Measurements from ENCODE around the gene MAGOHB.

MAGOHB gene

GRCh38 chr12:10610188-10610587 lies 3.2 kb downstream of the MAGOHB start:
- H3K36me3 ChIP-seq (replicated peaks) = peaks cover 14% of the 10 kb centered on the region
- no peak for DNase-seq
- no peak overlapping the region for H3K27ac ChIP-seq
- no peak overlapping the region for H3K4me3 ChIP-seq (ENCODE audit: low read depth, low read length)
- H3K27me3 ChIP-seq (replicated peaks) = no peaks in the 10 kb centered on the region
- TF ChIP-seq CTCF (IDR thresholded peaks at IDR 0.05; ENCODE audit: low read depth, low read length, missing control alignments) = no peak
- in situ Hi-C loops (cut with HindIII; ENCODE audit: low pct_ligation_motif_present, low sequenced_read_pairs) = no loop called here

- Histone ChIP-seq H3K4me3 (ENCODE audit: low read depth, low read length) (no peak overlapping the region), H3K27ac (no peak overlapping the region), H3K36me3 (replicated peaks) (peaks cover 14% of the 10 kb centered on the region), H3K27me3 (replicated peaks) (no peaks in the 10 kb centered on the region)
- in situ Hi-C loops (cut with HindIII; ENCODE audit: low pct_ligation_motif_present, low sequenced_read_pairs) = no loop called here
- no peak for DNase-seq
- TF ChIP-seq CTCF (IDR thresholded peaks at IDR 0.05; ENCODE audit: low read depth, low read length, missing control alignments) = peak; percentile 69
Observed at GRCh38 chr12:10607885-10608458, 5.4 kb downstream of the MAGOHB start.

- no peak for TF ChIP-seq CTCF (IDR thresholded peaks at IDR 0.05; ENCODE audit: low read depth, low read length, missing control alignments)
- Histone ChIP-seq H3K4me3 (ENCODE audit: low read depth, low read length) (no peak overlapping the region), H3K27ac (no peak overlapping the region), H3K27me3 (replicated peaks) (no peaks in the 10 kb centered on the region), H3K36me3 (replicated peaks) (peaks cover 4% of the 10 kb centered on the region)
- no peak for DNase-seq
- in situ Hi-C loops (cut with HindIII; ENCODE audit: low pct_ligation_motif_present, low sequenced_read_pairs) = no loop called here
Observed at GRCh38 chr12:10601860-10602259, 11.5 kb downstream of the MAGOHB start.

GRCh38 chr12:10600988-10601387 lies 12.4 kb downstream of the MAGOHB start:
- no peaks in the 10 kb centered on the region for H3K27me3 ChIP-seq (replicated peaks)
- in situ Hi-C loops (cut with HindIII; ENCODE audit: low pct_ligation_motif_present, low sequenced_read_pairs) = no loop called here
- H3K27ac ChIP-seq = no peak overlapping the region
- no peak for TF ChIP-seq CTCF (IDR thresholded peaks at IDR 0.05; ENCODE audit: low read depth, low read length, missing control alignments)
- H3K4me3 ChIP-seq (ENCODE audit: low read depth, low read length) = no peak overlapping the region
- DNase-seq = no peak
- peaks cover 4% of the 10 kb centered on the region for H3K36me3 ChIP-seq (replicated peaks)

GRCh38 chr12:10595881-10596280 lies 17.5 kb downstream of the MAGOHB start:
- H3K27me3 ChIP-seq (replicated peaks) = no peaks in the 10 kb centered on the region
- no peak for TF ChIP-seq CTCF (IDR thresholded peaks at IDR 0.05; ENCODE audit: low read depth, low read length, missing control alignments)
- peaks cover 4% of the 10 kb centered on the region for H3K36me3 ChIP-seq (replicated peaks)
- DNase-seq = no peak
- H3K27ac ChIP-seq = no peak overlapping the region
- H3K4me3 ChIP-seq (ENCODE audit: low read depth, low read length) = no peak overlapping the region
- in situ Hi-C loops (cut with HindIII; ENCODE audit: low pct_ligation_motif_present, low sequenced_read_pairs) = no loop called here

GRCh38 chr12:10590966-10591365 lies 22.4 kb downstream of the MAGOHB start:
- TF ChIP-seq CTCF (IDR thresholded peaks at IDR 0.05; ENCODE audit: low read depth, low read length, missing control alignments) = no peak
- Histone ChIP-seq H3K4me3 (ENCODE audit: low read depth, low read length) (no peak overlapping the region), H3K36me3 (replicated peaks) (no peaks in the 10 kb centered on the region), H3K27ac (no peak overlapping the region), H3K27me3 (replicated peaks) (no peaks in the 10 kb centered on the region)
- in situ Hi-C loops (cut with HindIII; ENCODE audit: low pct_ligation_motif_present, low sequenced_read_pairs) = no loop called here
- no peak for DNase-seq

Data from brain microvascular endothelial cell (primary cell).